ENCODE measurements around the gene ASAP3.

DNA sequence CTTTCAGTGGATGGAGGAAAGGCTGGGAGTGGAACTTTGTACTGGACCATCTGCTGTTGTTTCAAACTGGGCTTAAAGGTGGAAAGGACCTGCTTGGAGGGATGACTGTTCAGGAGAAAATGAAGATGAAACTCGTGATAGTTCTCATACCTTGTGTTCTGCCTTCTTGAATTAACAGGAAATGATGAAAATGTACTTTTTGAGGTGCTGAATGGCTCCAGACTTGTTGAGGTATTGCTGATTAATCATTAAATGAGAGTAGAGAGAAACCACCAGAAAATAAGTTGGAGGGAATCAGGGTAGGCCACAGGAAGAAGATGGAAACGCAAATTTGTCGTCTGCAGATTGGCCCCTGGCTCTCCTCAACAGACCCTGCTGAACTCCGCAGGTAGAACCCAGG, 88.1 kb downstream of the ASAP3 start:
- TF ChIP-seq, protein P1, sequence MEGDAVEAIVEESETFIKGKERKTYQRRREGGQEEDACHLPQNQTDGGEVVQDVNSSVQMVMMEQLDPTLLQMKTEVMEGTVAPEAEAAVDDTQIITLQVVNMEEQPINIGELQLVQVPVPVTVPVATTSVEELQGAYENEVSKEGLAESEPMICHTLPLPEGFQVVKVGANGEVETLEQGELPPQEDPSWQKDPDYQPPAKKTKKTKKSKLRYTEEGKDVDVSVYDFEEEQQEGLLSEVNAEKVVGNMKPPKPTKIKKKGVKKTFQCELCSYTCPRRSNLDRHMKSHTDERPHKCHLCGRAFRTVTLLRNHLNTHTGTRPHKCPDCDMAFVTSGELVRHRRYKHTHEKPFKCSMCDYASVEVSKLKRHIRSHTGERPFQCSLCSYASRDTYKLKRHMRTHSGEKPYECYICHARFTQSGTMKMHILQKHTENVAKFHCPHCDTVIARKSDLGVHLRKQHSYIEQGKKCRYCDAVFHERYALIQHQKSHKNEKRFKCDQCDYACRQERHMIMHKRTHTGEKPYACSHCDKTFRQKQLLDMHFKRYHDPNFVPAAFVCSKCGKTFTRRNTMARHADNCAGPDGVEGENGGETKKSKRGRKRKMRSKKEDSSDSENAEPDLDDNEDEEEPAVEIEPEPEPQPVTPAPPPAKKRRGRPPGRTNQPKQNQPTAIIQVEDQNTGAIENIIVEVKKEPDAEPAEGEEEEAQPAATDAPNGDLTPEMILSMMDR (conservative IDR thresholded peaks at IDR 0.05; ENCODE audit: low read length) = no peak
- no peak for TF ChIP-seq EZH2phosphoT487 (IDR thresholded peaks at IDR 0.05; ENCODE audit: borderline replicate concordance)
